Natural killer cell (primary cell): ENCODE results near the gene VEPH1. TPM values are rescaled to one million over a fixed set of nuclear protein-coding genes. Genes with fewer than 3 reads are reported as not detected.

Experiments
- ATAC-seq, 3 donors: fragments of 150-1000 bp in 2 of 3; fragments of 200-7000 bp in 1 of 3; cut with Tn5 transposase; 1 replicate in 1 of 3; 2 replicates in 2 of 3; pipeline ENCODE4 v1.10.0; 2021; ENCODE audit warnings: mild to moderate bottlenecking in 2 of 3, moderate library complexity in 2 of 3
- DNase-seq, 2 donors: peaks; one replicate each; pipeline versions ENCODE4 v3.0.0 to v3.0.0-alpha.2; 2013 to 2021; ENCODE audit warnings: mixed read lengths in 1 of 2
- H3K27ac ChIP-seq: one replicate; pipeline ENCODE4 v1.5.1; 2013; ENCODE audit warnings: mild to moderate bottlenecking, low read length
- H3K27me3 ChIP-seq: one replicate; pipeline ENCODE4 v1.6.1; 2013; ENCODE audit warnings: low read length; ENCODE audit not compliant: control insufficient read depth, insufficient read depth
- H3K36me3 ChIP-seq: one replicate; pipeline ENCODE4 v1.6.1; 2013; ENCODE audit warnings: low read length; ENCODE audit not compliant: control insufficient read depth, insufficient read depth
- H3K4me1 ChIP-seq: one replicate; pipeline ENCODE4 v1.6.1; 2013; ENCODE audit warnings: low read length; ENCODE audit not compliant: control insufficient read depth, insufficient read depth
- H3K4me3 ChIP-seq: one replicate; pipeline ENCODE4 v1.5.1; 2013; ENCODE audit warnings: low read length
- H3K9me3 ChIP-seq: one replicate; pipeline ENCODE4 v1.6.1; 2013; ENCODE audit warnings: low read length; ENCODE audit not compliant: control insufficient read depth, insufficient read depth
- H3K27ac Mint-ChIP-seq, 2 donors: one replicate each; pipeline ENCODE4 v1.8.0; 2022; ENCODE audit warnings: mild to moderate bottlenecking in 2 of 2, mixed read lengths in 2 of 2, moderate library complexity in 1 of 2
- H3K27me3 Mint-ChIP-seq, 2 donors: one replicate each; pipeline ENCODE4 v1.8.0; 2022; ENCODE audit warnings: low read depth in 2 of 2, mixed read lengths in 2 of 2
- H3K36me3 Mint-ChIP-seq: one replicate; pipeline ENCODE4 v1.8.0; 2022; ENCODE audit warnings: mixed read lengths
- H3K4me1 Mint-ChIP-seq, 2 donors: one replicate each; pipeline ENCODE4 v1.8.0; 2022; ENCODE audit warnings: mixed read lengths in 2 of 2
- H3K4me3 Mint-ChIP-seq: one replicate; pipeline ENCODE4 v1.8.0; 2022; ENCODE audit warnings: mild to moderate bottlenecking, moderate library complexity, mixed read lengths
- H3K9me3 Mint-ChIP-seq, 2 donors: one replicate each; pipeline ENCODE4 v1.8.0; 2022; ENCODE audit warnings: mixed read lengths in 2 of 2
- WGBS: methylation state at CpG from one replicate; pipeline ENCODE4 v1.1.7; 2013; ENCODE audit warnings: missing lambda C conversion rate; ENCODE audit not compliant: insufficient coverage; 5-methylcytosine and 5-hydroxymethylcytosine counted together
- intact Hi-C: fragments of 100-400 bp; cut with micrococcal nuclease; formaldehyde crosslinking; loops from one replicate; pipeline ENCODE4 v1.14.2; 2022
- total RNA-seq, 4 donors: library from RNA; stranded (reverse); fragments of 120-200 nt in 1 of 4; gene quantifications; one replicate each; pipeline versions ENCODE4 v1.2.3 to v1.2.4, GENCODE V29; 2013 to 2022
- TF ChIP-seq, protein P1 (sequence below): fragments of 200-600 bp; IDR thresholded peaks from one replicate; pipeline ENCODE4 v1.8.0; 2022; ENCODE audit warnings: antibody characterized with exemption

Gene VEPH1
- total RNA-seq, 3 donors from 2014 or later (not counting 1 experiment from before 2014, with no cell fraction given): 0.41 to 1.3 (median 0.60) TPM

- no peak for DNase-seq
- H3K27me3 Mint-ChIP-seq: no peaks in the 10 kb centered on the region
- peaks cover 4% of the 10 kb centered on the region for H3K9me3 ChIP-seq
- H3K27ac ChIP-seq: no peak overlapping the region
- no peaks in the 10 kb centered on the region for H3K4me1 Mint-ChIP-seq
- H3K4me3 Mint-ChIP-seq: no peak overlapping the region
- WGBS: 90% methylated on average over 2 of the region's 2 CpGs
- no peaks in the 10 kb centered on the region for H3K27me3 ChIP-seq
- H3K4me1 ChIP-seq: no peaks in the 10 kb centered on the region
- no peak overlapping the region for H3K4me3 ChIP-seq
- H3K27ac Mint-ChIP-seq: no peak overlapping the region
- no peak for ATAC-seq
- H3K36me3 Mint-ChIP-seq: no peaks in the 10 kb centered on the region
- no peaks in the 10 kb centered on the region for H3K36me3 ChIP-seq
- TF ChIP-seq, protein P1, sequence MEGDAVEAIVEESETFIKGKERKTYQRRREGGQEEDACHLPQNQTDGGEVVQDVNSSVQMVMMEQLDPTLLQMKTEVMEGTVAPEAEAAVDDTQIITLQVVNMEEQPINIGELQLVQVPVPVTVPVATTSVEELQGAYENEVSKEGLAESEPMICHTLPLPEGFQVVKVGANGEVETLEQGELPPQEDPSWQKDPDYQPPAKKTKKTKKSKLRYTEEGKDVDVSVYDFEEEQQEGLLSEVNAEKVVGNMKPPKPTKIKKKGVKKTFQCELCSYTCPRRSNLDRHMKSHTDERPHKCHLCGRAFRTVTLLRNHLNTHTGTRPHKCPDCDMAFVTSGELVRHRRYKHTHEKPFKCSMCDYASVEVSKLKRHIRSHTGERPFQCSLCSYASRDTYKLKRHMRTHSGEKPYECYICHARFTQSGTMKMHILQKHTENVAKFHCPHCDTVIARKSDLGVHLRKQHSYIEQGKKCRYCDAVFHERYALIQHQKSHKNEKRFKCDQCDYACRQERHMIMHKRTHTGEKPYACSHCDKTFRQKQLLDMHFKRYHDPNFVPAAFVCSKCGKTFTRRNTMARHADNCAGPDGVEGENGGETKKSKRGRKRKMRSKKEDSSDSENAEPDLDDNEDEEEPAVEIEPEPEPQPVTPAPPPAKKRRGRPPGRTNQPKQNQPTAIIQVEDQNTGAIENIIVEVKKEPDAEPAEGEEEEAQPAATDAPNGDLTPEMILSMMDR: no peak
- H3K9me3 Mint-ChIP-seq: peaks cover 2 to 4% of the 10 kb centered on the region in 2 donors
- intact Hi-C loops: no loop called here
These were observed 147.9 kb downstream of the VEPH1 start for GRCh38 chr3:157355276-157355675.

GRCh38 chr3:157354722-157355121, 148.5 kb downstream of the VEPH1 start:
- Mint-ChIP-seq H3K27ac (no peak overlapping the region), H3K4me1 (no peaks in the 10 kb centered on the region), H3K27me3 (no peaks in the 10 kb centered on the region), H3K4me3 (no peak overlapping the region), H3K9me3 (peaks cover 2 to 4% of the 10 kb centered on the region in 2 donors), H3K36me3 (no peaks in the 10 kb centered on the region)
- TF ChIP-seq, protein P1: no peak
- Histone ChIP-seq H3K9me3 (peaks cover 4% of the 10 kb centered on the region), H3K4me3 (no peak overlapping the region), H3K27ac (no peak overlapping the region), H3K4me1 (no peaks in the 10 kb centered on the region), H3K27me3 (no peaks in the 10 kb centered on the region), H3K36me3 (no peaks in the 10 kb centered on the region)
- DNase-seq (no peak), ATAC-seq (no peak)
- intact Hi-C loops: no loop called here
- 65% methylated on average over 1 of the region's 1 CpG for WGBS

DNA sequence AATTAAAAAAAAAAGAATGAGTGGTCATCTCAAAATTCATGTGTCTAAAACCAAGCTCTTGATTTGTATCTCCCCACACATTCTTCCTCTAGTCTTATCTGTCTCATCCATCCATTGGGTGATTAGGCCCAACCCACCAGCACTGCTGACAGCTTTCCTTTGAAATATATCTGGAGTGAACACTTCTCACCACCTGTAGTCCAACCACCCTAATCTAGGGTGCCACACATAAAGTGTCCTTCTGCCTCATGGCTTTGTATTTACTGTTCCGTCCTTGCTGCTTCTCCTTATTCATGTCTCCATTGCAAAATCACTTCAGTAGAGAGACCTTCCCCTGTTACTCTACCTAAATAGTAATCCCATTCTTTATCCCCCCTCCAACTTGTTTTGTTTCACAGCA, 149.0 kb downstream of the VEPH1 start:
- intact Hi-C loops: no loop called here
- DNase-seq (no peak), ATAC-seq (no peak)
- H3K27ac ChIP-seq: no peak overlapping the region
- H3K27me3 ChIP-seq: no peaks in the 10 kb centered on the region
- H3K4me1 Mint-ChIP-seq: no peaks in the 10 kb centered on the region
- TF ChIP-seq, protein P1: no peak
- no peaks in the 10 kb centered on the region for H3K36me3 ChIP-seq
- 65% methylated on average over 1 of the region's 1 CpG for WGBS
- H3K4me1 ChIP-seq: no peaks in the 10 kb centered on the region
- peaks cover 4% of the 10 kb centered on the region for H3K9me3 ChIP-seq
- H3K9me3 Mint-ChIP-seq: peaks cover 2 to 4% of the 10 kb centered on the region in 2 donors
- no peak overlapping the region for H3K4me3 Mint-ChIP-seq
- no peaks in the 10 kb centered on the region for H3K36me3 Mint-ChIP-seq
- no peak overlapping the region for H3K4me3 ChIP-seq
- H3K27ac Mint-ChIP-seq: no peak overlapping the region
- no peaks in the 10 kb centered on the region for H3K27me3 Mint-ChIP-seq

DNA sequence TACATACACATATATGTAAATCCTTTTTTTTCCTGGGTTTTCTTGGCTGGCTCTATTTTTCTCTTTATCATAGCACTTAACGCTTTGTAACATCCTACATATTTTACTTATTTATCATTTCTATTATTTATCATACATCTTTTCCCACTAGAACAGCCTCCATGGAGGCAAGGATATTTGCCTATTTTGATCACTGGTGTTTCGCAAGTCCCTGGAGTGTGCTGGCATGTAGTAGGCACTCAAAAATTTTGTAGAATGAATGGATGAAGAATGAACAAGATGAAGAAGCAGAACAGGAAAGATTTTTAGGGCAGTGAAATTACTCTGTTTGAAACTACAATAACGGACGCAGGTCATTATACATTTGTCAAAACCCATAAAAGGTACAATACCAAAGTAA, 149.6 kb downstream of the VEPH1 start:
- intact Hi-C loops: no loop called here
- no peak overlapping the region for H3K27ac ChIP-seq
- no peaks in the 10 kb centered on the region for H3K36me3 ChIP-seq
- H3K36me3 Mint-ChIP-seq: peaks cover 3% of the 10 kb centered on the region
- peaks cover 4% of the 10 kb centered on the region for H3K9me3 ChIP-seq
- H3K27me3 ChIP-seq: no peaks in the 10 kb centered on the region
- ATAC-seq (no peak), DNase-seq (no peak)
- H3K27me3 Mint-ChIP-seq: no peaks in the 10 kb centered on the region
- no peaks in the 10 kb centered on the region for H3K4me1 Mint-ChIP-seq
- no peak overlapping the region for H3K4me3 ChIP-seq
- WGBS: 89% methylated on average over 2 of the region's 4 CpGs
- no peak overlapping the region for H3K4me3 Mint-ChIP-seq
- TF ChIP-seq, protein P1: no peak
- no peak overlapping the region for H3K27ac Mint-ChIP-seq
- H3K4me1 ChIP-seq: no peaks in the 10 kb centered on the region
- H3K9me3 Mint-ChIP-seq: peaks cover 3 to 5% of the 10 kb centered on the region in 2 donors
